ENCODE measurements around the gene TTC33. TPM values are rescaled to one million over a fixed set of nuclear protein-coding genes. Genes with fewer than 3 reads are reported as not detected.

The TTC33 gene
- total and polyA plus RNA-seq, 2 donors (not counting 1 experiment from before 2014, with no cell fraction given): 2.1 to 15.8 TPM

- Histone ChIP-seq H4K20me1 (ENCODE audit: control insufficient read depth, insufficient read depth, low read length, poor library complexity, severe bottlenecking) (no peaks in the 10 kb centered on the region), H3K9me3 (ENCODE audit: control extremely low read depth in 1 of 3, control insufficient read depth in 2 of 3, insufficient read depth in 1 of 3, low read length in 2 of 3) (peaks cover 0 to 3% (median 0%) of the 10 kb centered on the region in 3 donors), H3K27ac (ENCODE audit: low read length in 2 of 2) (no peak overlapping the region), H3K9ac (ENCODE audit: low read length) (no peak overlapping the region), H2AFZ (ENCODE audit: insufficient read depth, low read depth, low read length, poor library complexity, severe bottlenecking) (no peak overlapping the region), H3K4me1 (ENCODE audit: control insufficient read depth in 2 of 2, insufficient read depth in 2 of 2, low read length in 2 of 2) (peaks cover 5% of the 10 kb centered on the region in 2 donors), H3K36me3 (replicated peaks in 1 of 2; ENCODE audit: control extremely low read depth in 1 of 2, control insufficient read depth in 1 of 2, extremely low read depth in 1 of 2, insufficient read depth in 2 of 2, low read length in 1 of 2) (no peaks in the 10 kb centered on the region), H3K79me2 (ENCODE audit: control insufficient read depth, insufficient read depth, low read length) (no peaks in the 10 kb centered on the region), H3K27me3 (replicated peaks in 1 of 4; ENCODE audit: control extremely low read depth in 1 of 4, control insufficient read depth in 3 of 4, insufficient read depth in 4 of 4, low read length in 3 of 4) (no peaks in the 10 kb centered on the region), H3K4me3 (ENCODE audit: control extremely low read depth in 1 of 5, extremely low read depth in 1 of 5, insufficient read depth in 1 of 5, low read depth in 2 of 5, low read length in 4 of 5) (no peak overlapping the region), H3K4me2 (replicated peaks; ENCODE audit: low read depth, low read length, poor library complexity, severe bottlenecking) (no peak overlapping the region)
- Mint-ChIP-seq H3K27me3 (no peaks in the 10 kb centered on the region), H3K27ac (no peak overlapping the region), H3K4me3 (no peak overlapping the region), H3K9me3 (ENCODE audit: insufficient read depth) (peaks cover 6% of the 10 kb centered on the region), H3K4me1 (peaks cover 8% of the 10 kb centered on the region)
- WGBS (ENCODE audit: insufficient coverage): 97% methylated on average over 2 of the region's 7 CpGs
- DNase-seq (no peak), ATAC-seq (ENCODE audit: low read depth) (no peak)
- intact Hi-C loops (cut with micrococcal nuclease): loop anchor here (5.0 kb wide), 1 partner anchor 38 kb away; no protein-coding TSS in a partner anchor
- ChIA-PET POLR2A (no interaction called here), CTCF (no interaction called here)
- TF ChIP-seq CTCF (IDR thresholded peaks at IDR 0.05) (no peak), EZH2 (IDR thresholded peaks at IDR 0.05; ENCODE audit: borderline replicate concordance, insufficient read depth, low read depth, low read length, poor library complexity, severe bottlenecking) (no peak)
Measured at GRCh38 chr5:40634593-40634992, 121.2 kb downstream of the TTC33 start.

GRCh38 chr5:40634154-40634553 lies 121.6 kb downstream of the TTC33 start:
- CTCF ChIA-PET: no interaction called here

More at GRCh38 chr5:40634154-40634553, 121.6 kb downstream of the TTC33 start:
- DNase-seq (no peak), ATAC-seq (ENCODE audit: low read depth) (no peak)
- Histone ChIP-seq H3K27ac (ENCODE audit: low read length in 2 of 2) (no peak overlapping the region), H4K20me1 (ENCODE audit: control insufficient read depth, insufficient read depth, low read length, poor library complexity, severe bottlenecking) (no peaks in the 10 kb centered on the region), H3K27me3 (replicated peaks in 1 of 4; ENCODE audit: control extremely low read depth in 1 of 4, control insufficient read depth in 3 of 4, insufficient read depth in 4 of 4, low read length in 3 of 4) (no peaks in the 10 kb centered on the region), H3K9ac (ENCODE audit: low read length) (no peak overlapping the region), H3K4me1 (ENCODE audit: control insufficient read depth in 2 of 2, insufficient read depth in 2 of 2, low read length in 2 of 2) (peaks cover 5% of the 10 kb centered on the region in 2 donors), H2AFZ (ENCODE audit: insufficient read depth, low read depth, low read length, poor library complexity, severe bottlenecking) (no peak overlapping the region), H3K79me2 (ENCODE audit: control insufficient read depth, insufficient read depth, low read length) (no peaks in the 10 kb centered on the region), H3K36me3 (replicated peaks in 1 of 2; ENCODE audit: control extremely low read depth in 1 of 2, control insufficient read depth in 1 of 2, extremely low read depth in 1 of 2, insufficient read depth in 2 of 2, low read length in 1 of 2) (no peaks in the 10 kb centered on the region), H3K9me3 (ENCODE audit: control extremely low read depth in 1 of 3, control insufficient read depth in 2 of 3, insufficient read depth in 1 of 3, low read length in 2 of 3) (peaks cover 0 to 3% (median 0%) of the 10 kb centered on the region in 3 donors), H3K4me3 (ENCODE audit: control extremely low read depth in 1 of 5, extremely low read depth in 1 of 5, insufficient read depth in 1 of 5, low read depth in 2 of 5, low read length in 4 of 5) (no peak overlapping the region), H3K4me2 (replicated peaks; ENCODE audit: low read depth, low read length, poor library complexity, severe bottlenecking) (no peak overlapping the region)
- intact Hi-C loops (cut with micrococcal nuclease): loop anchor here (5.0 kb wide), 1 partner anchor 38 kb away; no protein-coding TSS in a partner anchor
- TF ChIP-seq EZH2 (IDR thresholded peaks at IDR 0.05; ENCODE audit: borderline replicate concordance, insufficient read depth, low read depth, low read length, poor library complexity, severe bottlenecking): no peak
- no peak for TF ChIP-seq CTCF (IDR thresholded peaks at IDR 0.05)
- Mint-ChIP-seq H3K4me3 (no peak overlapping the region), H3K4me1 (peaks cover 8% of the 10 kb centered on the region), H3K27ac (no peak overlapping the region), H3K27me3 (no peaks in the 10 kb centered on the region), H3K9me3 (ENCODE audit: insufficient read depth) (peaks cover 6% of the 10 kb centered on the region)
- 88% methylated on average over 2 of the region's 3 CpGs for WGBS (ENCODE audit: insufficient coverage)
- POLR2A ChIA-PET: no interaction called here
